GM21717 (cell line): Measurements from ENCODE around the gene PADI1.

ENCODE experiments used
- ATAC-seq: cut with Tn5 transposase; IDR thresholded peaks from one replicate; pipeline ENCODE4 v1.9.1; 2021; ENCODE audit warnings: mild to moderate bottlenecking, moderate library complexity; ENCODE audit not compliant: unreplicated experiment

Gene PADI1

GRCh38 chr1:17204546-17205440 is at the start of gene PADI1:
Gene PADI1 (plus strand): TSS chr1:17205128. CDS start chr1:17205218, 90 bp downstream.
- ATAC-seq: no peak

GRCh38 chr1:17155257-17155920 is 49.5 kb upstream of the PADI1 start:
- no peak for ATAC-seq

- no peak for ATAC-seq
Observed at GRCh38 chr1:17156108-17156507, 48.8 kb upstream of the PADI1 start.

GRCh38 chr1:17158961-17159360 is 46.0 kb upstream of the PADI1 start:
- ATAC-seq: no peak

- no peak for ATAC-seq
Observed at GRCh38 chr1:17161137-17161740, 43.7 kb upstream of the PADI1 start.

GRCh38 chr1:17161926-17162800 is 42.8 kb upstream of the PADI1 start:
- no peak for ATAC-seq

- ATAC-seq: no peak
Observed at GRCh38 chr1:17162941-17163340, 42.0 kb upstream of the PADI1 start.

- no peak for ATAC-seq
Observed at GRCh38 chr1:17163371-17163770, 41.6 kb upstream of the PADI1 start.

- ATAC-seq: no peak
Observed at GRCh38 chr1:17163789-17164666, 40.9 kb upstream of the PADI1 start.

- ATAC-seq: no peak
Observed at GRCh38 chr1:17165823-17166222, 39.1 kb upstream of the PADI1 start.

- no peak for ATAC-seq
Observed at GRCh38 chr1:17167041-17167785, 37.7 kb upstream of the PADI1 start.

- no peak for ATAC-seq
Observed at GRCh38 chr1:17167786-17168090, 37.2 kb upstream of the PADI1 start.

GRCh38 chr1:17168091-17168876 is 36.6 kb upstream of the PADI1 start:
- ATAC-seq: no peak

- no peak for ATAC-seq
Observed at GRCh38 chr1:17170571-17170970, 34.4 kb upstream of the PADI1 start.

- no peak for ATAC-seq
Observed at GRCh38 chr1:17173217-17173616, 31.7 kb upstream of the PADI1 start.

GRCh38 chr1:17176306-17177061 is 28.4 kb upstream of the PADI1 start:
- ATAC-seq: no peak

- ATAC-seq: no peak
Observed at GRCh38 chr1:17177651-17178050, 27.3 kb upstream of the PADI1 start.
